Activated T-cell treated with anti-CD3 and anti-CD28 coated beads, Interleukin-2, amount 50 U/mL, for 1 hour (primary cell): ENCODE measurements around the gene IER3IP1.
"Not testable (repeated sequence)": the region's sequence is repeated elsewhere in the genome, so short reads cannot be mapped to it uniquely, and the experiment has no call there.

Experiments used
- DNase-seq: peaks from one replicate; pipeline ENCODE4 v3.0.0-alpha.2; 2020

IER3IP1 gene

GRCh38 chr18:47175898-47176575, at the start of gene IER3IP1:
Gene IER3IP1, minus strand, starts transcription at chr18:47176364. Its CDS starts 87 bp downstream, at chr18:47176277.
- peak; percentile 90 for DNase-seq

- DNase-seq: no peak
Measured at GRCh38 chr18:47215554-47216138, 39.5 kb upstream of the IER3IP1 start.

GRCh38 chr18:47209171-47209570, 33.0 kb upstream of the IER3IP1 start:
- DNase-seq: no peak

GRCh38 chr18:47206945-47207637, 30.9 kb upstream of the IER3IP1 start:
- DNase-seq: no peak

GRCh38 chr18:47204908-47205522, 28.9 kb upstream of the IER3IP1 start:
- peak; percentile 29 for DNase-seq

GRCh38 chr18:47203626-47204464, 27.7 kb upstream of the IER3IP1 start:
- DNase-seq: no peak

GRCh38 chr18:47195961-47196360, 19.8 kb upstream of the IER3IP1 start:
- DNase-seq: not testable (repeated sequence)

- no peak for DNase-seq
Measured at GRCh38 chr18:47191961-47192360, 15.8 kb upstream of the IER3IP1 start.

- no peak for DNase-seq
Measured at GRCh38 chr18:47187721-47188120, 11.6 kb upstream of the IER3IP1 start.

GRCh38 chr18:47184419-47185050, 8.4 kb upstream of the IER3IP1 start:
- no peak for DNase-seq

GRCh38 chr18:47182156-47182555, 6.0 kb upstream of the IER3IP1 start:
- DNase-seq: not testable (repeated sequence)

GRCh38 chr18:47180765-47181164, 4.6 kb upstream of the IER3IP1 start:
- DNase-seq: no peak

GRCh38 chr18:47179520-47179919, 3.4 kb upstream of the IER3IP1 start:
- DNase-seq: no peak

- DNase-seq: no peak
Measured at GRCh38 chr18:47175283-47175897, 774 bp downstream of the IER3IP1 start.

- DNase-seq: no peak
Measured at GRCh38 chr18:47174545-47175116, 1.5 kb downstream of the IER3IP1 start.

- no peak for DNase-seq
Measured at GRCh38 chr18:47172476-47172875, 3.7 kb downstream of the IER3IP1 start.

GRCh38 chr18:47168913-47169312, 7.3 kb downstream of the IER3IP1 start:
- no peak for DNase-seq

- no peak for DNase-seq
Measured at GRCh38 chr18:47168509-47168908, 7.7 kb downstream of the IER3IP1 start.

GRCh38 chr18:47166294-47166693, 9.9 kb downstream of the IER3IP1 start:
- no peak for DNase-seq

- DNase-seq: no peak
Measured at GRCh38 chr18:47163241-47163640, 12.9 kb downstream of the IER3IP1 start.

- DNase-seq: no peak
Measured at GRCh38 chr18:47160256-47160655, 15.9 kb downstream of the IER3IP1 start.
